Measurements from ENCODE around the gene RASSF7. TPM values are rescaled to one million over a fixed set of nuclear protein-coding genes. Genes with fewer than 3 reads are reported as not detected.

RASSF7 gene
- total RNA-seq, 1 experiment from 2014 or later: 58.6 TPM

- DNase-seq (no peak), ATAC-seq (no peak)
- Histone ChIP-seq H4K20me1 (ENCODE audit: low read length) (peaks cover 4% of the 10 kb centered on the region; the same call in 1 of the 2 replicates), H3K4me2 (ENCODE audit: low read length) (no peak overlapping the region), H2AFZ (ENCODE audit: low read length) (no peak overlapping the region), H3K4me3 (ENCODE audit: low read length) (no peak overlapping the region), H3K9me2 (replicated peaks; ENCODE audit: low read length) (no peaks in the 10 kb centered on the region), H3K9me3 (ENCODE audit: low read length) (no peaks in the 10 kb centered on the region), H3K9ac (ENCODE audit: low read length) (no peak overlapping the region), H3K27ac (ENCODE audit: low read length) (no peak overlapping the region), H3K27me3 (ENCODE audit: low read length) (no peaks in the 10 kb centered on the region), H3F3A (ENCODE audit: low read length, unreplicated experiment) (no peaks in the 10 kb centered on the region), H3K79me2 (ENCODE audit: low read length) (peaks cover 16% of the 10 kb centered on the region), H3K36me3 (ENCODE audit: low read depth, low read length) (no peaks in the 10 kb centered on the region), H3K4me1 (ENCODE audit: insufficient read depth, low read length) (peaks cover 12% of the 10 kb centered on the region)
- no TSS peak for BruUV-seq (replicated peaks)
- POLR2A ChIA-PET (ENCODE audit: unreplicated experiment): no interaction called here
- TF ChIP-seq CTCF (conservative IDR thresholded peaks at IDR 0.05; ENCODE audit: low read depth, low read length) (no peak), EZH2 (IDR thresholded peaks at IDR 0.05; ENCODE audit: low read length, unreplicated experiment) (no peak), EZH2phosphoT487 (IDR thresholded peaks at IDR 0.05; ENCODE audit: borderline replicate concordance, low read length) (no peak)
- CTCF ChIA-PET: no interaction called here
- intact Hi-C loops (cut with micrococcal nuclease): no loop called here
Observed at GRCh38 chr11:532527-532985, 28.2 kb upstream of the RASSF7 start.

GRCh38 chr11:532986-533585, 27.7 kb upstream of the RASSF7 start:
- DNase-seq (no peak), ATAC-seq (no peak)
- intact Hi-C loops (cut with micrococcal nuclease): no loop called here
- Histone ChIP-seq H3K4me3 (ENCODE audit: low read length) (no peak overlapping the region), H3K36me3 (ENCODE audit: low read depth, low read length) (no peaks in the 10 kb centered on the region), H3K27me3 (ENCODE audit: low read length) (no peaks in the 10 kb centered on the region), H3K79me2 (ENCODE audit: low read length) (peaks cover 16% of the 10 kb centered on the region), H2AFZ (ENCODE audit: low read length) (no peak overlapping the region), H3K4me1 (ENCODE audit: insufficient read depth, low read length) (peaks cover 17% of the 10 kb centered on the region), H3K9me3 (ENCODE audit: low read length) (no peaks in the 10 kb centered on the region), H3F3A (ENCODE audit: low read length, unreplicated experiment) (no peaks in the 10 kb centered on the region), H3K27ac (ENCODE audit: low read length) (no peak overlapping the region), H3K9ac (ENCODE audit: low read length) (no peak overlapping the region), H3K4me2 (ENCODE audit: low read length) (no peak overlapping the region), H3K9me2 (replicated peaks; ENCODE audit: low read length) (no peaks in the 10 kb centered on the region), H4K20me1 (ENCODE audit: low read length) (peaks cover 4% of the 10 kb centered on the region; the same call in 1 of the 2 replicates)
- ChIA-PET CTCF (no interaction called here), POLR2A (ENCODE audit: unreplicated experiment) (no interaction called here)
- no TSS peak for BruUV-seq (replicated peaks)
- no peak for TF ChIP-seq EZH2 (IDR thresholded peaks at IDR 0.05; ENCODE audit: low read length, unreplicated experiment)
- TF ChIP-seq EZH2phosphoT487 (IDR thresholded peaks at IDR 0.05; ENCODE audit: borderline replicate concordance, low read length): no peak
- no peak for TF ChIP-seq CTCF (conservative IDR thresholded peaks at IDR 0.05; ENCODE audit: low read depth, low read length)

- no peak overlapping the region for H2AFZ ChIP-seq (ENCODE audit: low read length)
- H3K27me3 ChIP-seq (ENCODE audit: low read length): no peaks in the 10 kb centered on the region
- DNase-seq: no peak
- no peaks in the 10 kb centered on the region for H3K36me3 ChIP-seq (ENCODE audit: low read depth, low read length)
- no peaks in the 10 kb centered on the region for H3F3A ChIP-seq (ENCODE audit: low read length, unreplicated experiment)
- CTCF ChIA-PET: no interaction called here
- TF ChIP-seq EZH2phosphoT487 (IDR thresholded peaks at IDR 0.05; ENCODE audit: borderline replicate concordance, low read length) (no peak), CTCF (conservative IDR thresholded peaks at IDR 0.05; ENCODE audit: low read depth, low read length) (no peak), EZH2 (IDR thresholded peaks at IDR 0.05; ENCODE audit: low read length, unreplicated experiment) (no peak)
- no peaks in the 10 kb centered on the region for H3K9me3 ChIP-seq (ENCODE audit: low read length)
- ATAC-seq: no peak
- H3K4me1 ChIP-seq (ENCODE audit: insufficient read depth, low read length): peaks cover 17% of the 10 kb centered on the region
- H3K4me3 ChIP-seq (ENCODE audit: low read length): peak overlapping the region; percentile 89
- POLR2A ChIA-PET (ENCODE audit: unreplicated experiment): no interaction called here
- intact Hi-C loops (cut with micrococcal nuclease): no loop called here
- H3K9ac ChIP-seq (ENCODE audit: low read length): 0 out of 2 replicates have a peak overlapping the region, but pooled peaks have one; percentile 80
- peak overlapping the region; percentile 92 for H3K4me2 ChIP-seq (ENCODE audit: low read length)
- BruUV-seq (replicated peaks): TSS peak; percentile 63
- no peak overlapping the region for H3K27ac ChIP-seq (ENCODE audit: low read length)
- H4K20me1 ChIP-seq (ENCODE audit: low read length): peaks cover 4% of the 10 kb centered on the region; the same call in 1 of the 2 replicates
- peaks cover 16% of the 10 kb centered on the region for H3K79me2 ChIP-seq (ENCODE audit: low read length)
- H3K9me2 ChIP-seq (replicated peaks; ENCODE audit: low read length): no peaks in the 10 kb centered on the region
Observed at GRCh38 chr11:533586-534395, 27.0 kb upstream of the RASSF7 start.
